ENCODE data around the gene CHST4.

The CHST4 gene

GRCh38 chr16:71532366-71532765, 6.1 kb downstream of the CHST4 start:
- no peak overlapping the region for H3K4me3 ChIP-seq (ENCODE audit: control insufficient read depth, low read depth, low read length)
- no peak for TF ChIP-seq CTCF (conservative IDR thresholded peaks at IDR 0.05; ENCODE audit: control insufficient read depth, insufficient read depth, low read depth, low read length)
- no peak for DNase-seq (ENCODE audit: low read depth)

- DNase-seq (ENCODE audit: low read depth), result no peak
- TF ChIP-seq CTCF (conservative IDR thresholded peaks at IDR 0.05; ENCODE audit: control insufficient read depth, insufficient read depth, low read depth, low read length), result no peak
- no peak overlapping the region for H3K4me3 ChIP-seq (ENCODE audit: control insufficient read depth, low read depth, low read length)
Measured at GRCh38 chr16:71536752-71537499, 10.7 kb downstream of the CHST4 start.

GRCh38 chr16:71537643-71538042, 11.4 kb downstream of the CHST4 start:
- H3K4me3 ChIP-seq (ENCODE audit: control insufficient read depth, low read depth, low read length), result no peak overlapping the region
- peak; percentile 74 for TF ChIP-seq CTCF (conservative IDR thresholded peaks at IDR 0.05; ENCODE audit: control insufficient read depth, insufficient read depth, low read depth, low read length)
- peak; percentile 47 for DNase-seq (ENCODE audit: low read depth)

- DNase-seq (ENCODE audit: low read depth), result peak; percentile 47
- H3K4me3 ChIP-seq (ENCODE audit: control insufficient read depth, low read depth, low read length), result no peak overlapping the region
- peak; percentile 67 for TF ChIP-seq CTCF (conservative IDR thresholded peaks at IDR 0.05; ENCODE audit: control insufficient read depth, insufficient read depth, low read depth, low read length)
Measured at GRCh38 chr16:71542377-71542776, 16.2 kb downstream of the CHST4 start.

GRCh38 chr16:71547168-71547567, 20.9 kb downstream of the CHST4 start:
- TF ChIP-seq CTCF (conservative IDR thresholded peaks at IDR 0.05; ENCODE audit: control insufficient read depth, insufficient read depth, low read depth, low read length), result no peak
- no peak overlapping the region for H3K4me3 ChIP-seq (ENCODE audit: control insufficient read depth, low read depth, low read length)

GRCh38 chr16:71552698-71553503, 26.7 kb downstream of the CHST4 start:
- H3K4me3 ChIP-seq (ENCODE audit: control insufficient read depth, low read depth, low read length), result no peak overlapping the region
- no peak for TF ChIP-seq CTCF (conservative IDR thresholded peaks at IDR 0.05; ENCODE audit: control insufficient read depth, insufficient read depth, low read depth, low read length)

More at GRCh38 chr16:71547168-71547567, 20.9 kb downstream of the CHST4 start:
- no peak for DNase-seq (ENCODE audit: low read depth)

More at GRCh38 chr16:71552698-71553503, 26.7 kb downstream of the CHST4 start:
- DNase-seq (ENCODE audit: low read depth), result no peak

All from fibroblast of mammary gland (primary cell).